GM19452 (cell line): ENCODE measurements around the gene ARHGAP44.
"Not testable (repeated sequence)": the region's sequence is repeated elsewhere in the genome, so short reads cannot be mapped to it uniquely, and the experiment has no call there.

Source experiments
- ATAC-seq: cut with Tn5 transposase; IDR thresholded peaks from one replicate; pipeline ENCODE4 v1.9.1; 2021; ENCODE audit not compliant: unreplicated experiment

The ARHGAP44 gene

DNA sequence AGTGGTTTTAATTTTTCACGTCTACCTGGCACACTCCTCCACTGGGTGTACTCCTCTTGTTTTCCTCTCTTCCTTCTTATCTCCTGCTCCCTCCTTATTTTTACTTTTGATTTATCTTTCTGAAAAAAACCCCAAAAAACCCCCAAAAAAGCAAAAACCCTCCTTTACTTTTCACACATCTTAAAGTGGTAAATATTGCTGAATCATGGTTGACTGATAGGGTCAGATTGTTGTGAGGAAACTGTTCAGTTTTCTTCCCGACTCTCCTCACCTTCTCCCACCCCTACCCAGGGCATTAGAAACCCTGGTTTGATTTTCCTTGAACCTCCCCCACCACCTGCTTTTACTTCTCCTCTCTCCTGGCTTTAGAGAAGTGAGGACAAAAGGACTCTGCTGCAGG, 25.4 kb downstream of the ARHGAP44 start:
- no peak for ATAC-seq

GRCh38 chr17:12815642-12816141, 26.4 kb downstream of the ARHGAP44 start:
- peak; percentile 99 for ATAC-seq

GRCh38 chr17:12821376-12821940, 32.2 kb downstream of the ARHGAP44 start:
- no peak for ATAC-seq

DNA sequence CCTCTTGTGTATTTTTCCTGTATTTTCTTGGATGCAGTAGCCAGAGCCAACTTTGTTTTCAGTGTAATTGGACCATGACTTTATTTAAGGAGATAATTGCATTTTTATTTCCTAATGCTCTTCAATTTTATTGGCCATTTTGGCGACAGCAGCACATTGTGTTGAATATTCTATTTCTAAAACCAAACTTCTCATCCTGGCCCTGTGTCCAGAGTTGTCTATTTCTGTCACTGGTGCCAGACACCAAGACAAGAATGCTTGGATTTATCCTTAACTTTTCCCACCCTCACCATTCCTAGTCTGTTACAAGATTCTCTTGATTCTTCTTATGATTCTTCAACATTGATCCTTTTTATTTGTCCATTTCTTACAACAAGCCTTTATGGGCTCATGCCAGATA, 37.1 kb downstream of the ARHGAP44 start:
- ATAC-seq: no peak

- ATAC-seq: no peak
Observed at GRCh38 chr17:12830777-12831247, 41.5 kb downstream of the ARHGAP44 start.

- no peak for ATAC-seq
Observed at GRCh38 chr17:12831839-12832238, 42.5 kb downstream of the ARHGAP44 start.

- ATAC-seq: no peak
Observed at GRCh38 chr17:12839042-12839441, 49.7 kb downstream of the ARHGAP44 start.

GRCh38 chr17:12842936-12843335, 53.6 kb downstream of the ARHGAP44 start:
- no peak for ATAC-seq

DNA sequence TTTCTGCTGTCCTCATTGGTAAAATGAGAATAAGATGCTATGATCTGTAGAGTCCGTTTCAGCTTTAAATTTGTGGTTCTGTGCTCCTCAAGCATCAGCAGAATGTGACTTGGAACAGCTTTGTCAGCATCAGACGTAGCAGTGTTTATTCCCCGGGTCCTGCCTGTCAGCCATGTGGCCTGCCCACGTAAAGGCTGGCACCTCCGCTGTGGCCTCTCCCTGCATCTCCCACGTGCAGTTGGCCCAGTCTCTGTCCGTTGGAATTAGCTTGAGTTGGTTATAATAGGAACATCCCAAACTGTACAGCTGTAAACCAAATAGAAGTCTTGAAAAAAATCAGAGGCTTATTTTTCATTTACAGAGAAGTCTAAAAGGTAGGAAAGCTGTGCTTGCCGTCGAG, 61.7 kb downstream of the ARHGAP44 start:
- ATAC-seq: no peak

GRCh38 chr17:12851901-12852435, 62.7 kb downstream of the ARHGAP44 start:
- ATAC-seq: no peak

- ATAC-seq: no peak
Observed at GRCh38 chr17:12853921-12854320, 64.6 kb downstream of the ARHGAP44 start.

- ATAC-seq: no peak
Observed at GRCh38 chr17:12856416-12856815, 67.1 kb downstream of the ARHGAP44 start.

- ATAC-seq: no peak
Observed at GRCh38 chr17:12857592-12857991, 68.3 kb downstream of the ARHGAP44 start.

GRCh38 chr17:12859520-12859919, 70.2 kb downstream of the ARHGAP44 start:
- no peak for ATAC-seq

DNA sequence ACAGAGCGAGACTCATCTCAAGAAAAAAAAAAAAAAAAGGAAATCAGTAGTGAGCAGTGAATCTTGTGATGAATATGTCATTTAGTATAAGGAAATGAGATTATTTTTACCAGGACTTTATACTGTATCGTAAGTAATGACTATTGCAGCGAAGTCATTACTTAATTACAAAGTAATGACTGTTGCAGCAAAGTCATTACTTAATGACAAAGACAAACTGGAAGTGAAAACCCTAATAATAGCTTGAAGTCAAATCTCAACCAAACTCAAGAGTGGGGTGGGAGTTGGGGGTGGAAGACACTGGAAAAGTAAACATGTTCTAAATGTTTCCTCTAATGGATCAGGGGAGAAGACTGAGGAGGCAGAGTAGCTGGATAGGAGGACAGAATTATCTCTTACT, 76.5 kb downstream of the ARHGAP44 start:
- no peak for ATAC-seq

GRCh38 chr17:12866244-12866643, 76.9 kb downstream of the ARHGAP44 start:
- no peak for ATAC-seq

DNA sequence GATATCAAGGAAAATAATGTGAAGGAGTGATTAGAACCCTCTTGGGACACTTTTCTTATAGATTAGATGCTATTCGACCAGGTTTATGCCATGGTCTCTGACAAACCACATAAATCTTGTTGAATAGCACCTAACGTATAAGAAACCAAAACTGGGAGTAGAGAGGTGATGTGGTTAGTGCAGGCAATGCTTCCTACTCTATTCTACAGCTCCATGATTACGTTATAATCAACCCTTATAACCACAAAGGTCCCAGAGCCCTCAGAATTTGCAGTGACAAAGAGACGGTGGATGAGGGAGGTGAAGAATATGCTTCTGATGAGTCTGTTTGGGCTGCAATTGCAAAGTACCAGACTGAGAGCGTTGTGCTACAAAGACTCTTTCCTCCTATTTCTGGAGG, 78.4 kb downstream of the ARHGAP44 start:
- ATAC-seq: no peak

GRCh38 chr17:12873415-12874125, 84.3 kb downstream of the ARHGAP44 start:
- not testable (repeated sequence) for ATAC-seq

DNA sequence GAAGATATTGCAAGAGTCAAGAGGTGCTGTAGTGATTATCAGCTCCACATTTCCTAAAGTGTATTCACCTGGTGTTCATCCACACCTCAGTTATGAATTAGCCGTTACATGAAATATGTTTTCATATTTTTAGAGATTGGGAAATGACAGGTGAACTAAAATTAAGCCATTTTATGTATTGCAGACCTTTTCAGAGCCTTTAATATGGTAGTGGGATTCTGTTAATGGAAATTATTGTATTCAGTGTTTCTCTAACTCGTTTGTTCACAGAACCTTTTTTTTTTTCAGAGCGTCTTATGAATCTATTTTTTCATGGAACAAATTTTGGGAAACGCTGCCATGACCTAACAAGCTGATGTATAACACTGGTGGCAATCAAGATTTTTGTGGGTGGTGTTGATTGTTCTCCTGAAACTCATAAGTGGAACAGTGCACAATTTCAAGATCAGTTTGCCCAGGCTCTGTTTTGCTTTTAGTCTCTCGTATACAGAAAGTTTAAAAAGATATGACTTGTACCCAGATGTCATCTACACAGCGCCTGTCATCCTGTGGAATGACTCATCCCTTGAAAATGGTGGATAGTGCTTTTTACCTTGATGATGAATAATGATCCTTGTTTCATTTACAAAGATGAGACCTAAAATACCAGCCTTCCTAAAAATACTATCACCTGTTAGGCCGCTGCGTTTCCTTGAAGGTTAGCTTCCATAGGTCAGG, 88.8 kb downstream of the ARHGAP44 start:
- no peak for ATAC-seq

DNA sequence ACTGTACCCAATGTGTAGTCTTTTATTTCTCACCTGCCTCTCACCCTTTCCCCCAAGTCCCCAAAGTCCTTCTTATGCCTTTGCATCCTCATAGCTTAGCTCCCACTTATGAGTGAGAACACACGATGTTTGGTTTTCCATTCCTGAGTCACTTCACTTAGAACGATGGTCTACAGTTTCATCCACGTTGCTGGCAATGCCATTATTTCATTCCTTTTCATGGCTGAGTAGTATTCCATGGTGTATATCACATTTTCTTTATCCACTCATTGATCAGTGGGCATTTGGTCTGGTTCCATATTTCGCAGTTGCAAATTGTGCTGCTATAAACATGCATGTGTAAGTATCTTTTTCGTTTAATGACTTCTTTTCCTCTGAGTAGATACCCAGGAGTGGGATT, 89.8 kb downstream of the ARHGAP44 start:
- ATAC-seq: not testable (repeated sequence)

- ATAC-seq: no peak
Observed at GRCh38 chr17:12883472-12883871, 94.2 kb downstream of the ARHGAP44 start.

- no peak for ATAC-seq
Observed at GRCh38 chr17:12887088-12887487, 97.8 kb downstream of the ARHGAP44 start.
